Measurements from ENCODE around the gene JMJD7. TPM values are rescaled to one million over a fixed set of nuclear protein-coding genes. Genes with fewer than 3 reads are reported as not detected.

The JMJD7 gene
- total and polyA plus RNA-seq, 9 of the 15 experiments (the other 6 are each of a cell fraction or from before 2014, with no cell fraction given) = 1.2 to 13.9 (median 6.1) TPM

DNA sequence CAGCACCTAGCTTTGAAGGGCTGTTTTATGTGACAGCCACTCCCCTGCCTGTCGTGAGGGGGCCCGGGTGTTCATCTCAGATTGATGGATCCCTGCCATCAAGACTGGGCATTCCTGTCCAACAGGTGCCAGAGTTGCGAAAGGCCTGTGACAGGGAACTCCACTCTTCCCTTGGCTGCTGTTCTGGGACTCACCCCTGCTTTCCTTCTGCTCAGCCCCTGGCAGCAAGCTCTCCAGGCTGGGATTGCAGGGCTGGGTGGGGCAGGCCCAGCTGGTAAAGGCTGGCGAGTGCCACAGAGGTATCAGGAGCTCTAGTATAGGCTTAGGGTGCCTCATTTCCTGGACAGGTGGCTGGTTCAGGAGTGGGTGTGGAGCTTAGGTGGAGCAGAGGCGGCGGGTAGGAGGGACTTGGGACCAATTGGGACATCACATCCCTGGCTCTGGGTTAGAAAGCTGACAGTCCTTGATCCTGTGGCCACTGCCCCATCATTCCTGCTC is 10.6 kb downstream of the JMJD7 start, which contains the start of gene PLA2G4B:
Gene PLA2G4B (plus strand): TSS at position 448 of the 498 bp plus-strand sequence. CDS start 67 bp downstream, outside the sequence.
- POLR2A ChIA-PET = interaction anchor here (1.1 to 2.1 kb wide), 3 partner anchors 8 to 12 kb away, joined by 3 to 9 read pairs (median 4); no protein-coding TSS in a partner anchor
- BruUV-seq (replicated peaks) = no TSS peak
- in situ Hi-C loops (cut with MboI) = no loop called here

More for the DNA sequence above, 10.6 kb downstream of the JMJD7 start, which contains the start of gene PLA2G4B:
- Histone ChIP-seq H3K4me3 (no peak within 1 kb of the TSS), H3K27ac (ENCODE audit: extremely low read depth, low read depth, low read length) (no peak within 1 kb of the TSS), H3K4me1 (replicated peaks in 1 of 2; ENCODE audit: control insufficient read depth in 2 of 2, insufficient read depth in 2 of 2, low read length in 2 of 2) (peaks cover 0 to 21% of the 10 kb centered on the region in 2 experiments; a peak in 2 of 5 replicates), H2AFZ (ENCODE audit: low read depth, low read length) (no peak within 1 kb of the TSS), H4K20me1 (replicated peaks; ENCODE audit: control insufficient read depth, insufficient read depth, low read length) (peaks cover 8% of the 10 kb centered on the region; the same call in 1 of the 2 replicates), H3K27me3 (ENCODE audit: control insufficient read depth in 2 of 2, insufficient read depth in 2 of 2, low read length in 2 of 2) (no peaks in the 10 kb centered on the region), H3K79me2 (ENCODE audit: control insufficient read depth, insufficient read depth, low read length) (no peaks in the 10 kb centered on the region), H3K9me1 (ENCODE audit: control insufficient read depth, insufficient read depth, low read length) (no peaks in the 10 kb centered on the region), H3K9me3 (replicated peaks; ENCODE audit: control insufficient read depth, insufficient read depth, low read depth, low read length) (no peaks in the 10 kb centered on the region), H3K4me2 (ENCODE audit: insufficient read depth, low read length) (no peak within 1 kb of the TSS), H3K36me3 (ENCODE audit: control insufficient read depth, insufficient read depth, low read length) (no peaks in the 10 kb centered on the region), H3K9ac (ENCODE audit: insufficient read depth in 1 of 2, low read depth in 2 of 2, low read length in 2 of 2) (peak within 1 kb of the TSS in 1 of 2 experiments; percentile 71; a peak in 1 of 4 replicates)
- DNase-seq (ENCODE audit: extremely low read depth in 1 of 4, low spot score in 3 of 4) (no peak), FAIRE-seq (no peak), ATAC-seq (no peak)
- 65% methylated on average over 6 of the region's 6 CpGs for WGBS (ENCODE audit: insufficient coverage, low coverage, missing lambda C conversion rate)
- intact Hi-C loops (cut with micrococcal nuclease) = no loop called here
- TF ChIP-seq CEBPB (tag; IDR thresholded peaks at IDR 0.05) (no peak), ZNF561 (CRISPR knock-in tag; conservative IDR thresholded peaks at IDR 0.05) (no peak), ZNF146 (CRISPR knock-in tag; IDR thresholded peaks at IDR 0.05; ENCODE audit: unreplicated experiment) (no peak), NELFE (IDR thresholded peaks at IDR 0.05; ENCODE audit: insufficient read depth, insufficient read length) (no peak), SIN3A (IDR thresholded peaks at IDR 0.05; ENCODE audit: borderline replicate concordance in 2 of 2, control insufficient read depth in 1 of 2, low read depth in 2 of 2, low read length in 2 of 2) (no peak), XRCC3 (IDR thresholded peaks at IDR 0.05) (no peak), KLF16 (IDR thresholded peaks at IDR 0.05) (no peak)
- TF ChIP-seq, protein P1, sequence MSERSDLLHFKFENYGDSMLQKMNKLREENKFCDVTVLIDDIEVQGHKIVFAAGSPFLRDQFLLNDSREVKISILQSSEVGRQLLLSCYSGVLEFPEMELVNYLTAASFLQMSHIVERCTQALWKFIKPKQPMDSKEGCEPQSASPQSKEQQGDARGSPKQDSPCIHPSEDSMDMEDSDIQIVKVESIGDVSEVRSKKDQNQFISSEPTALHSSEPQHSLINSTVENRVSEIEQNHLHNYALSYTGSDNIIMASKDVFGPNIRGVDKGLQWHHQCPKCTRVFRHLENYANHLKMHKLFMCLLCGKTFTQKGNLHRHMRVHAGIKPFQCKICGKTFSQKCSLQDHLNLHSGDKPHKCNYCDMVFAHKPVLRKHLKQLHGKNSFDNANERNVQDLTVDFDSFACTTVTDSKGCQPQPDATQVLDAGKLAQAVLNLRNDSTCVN (CRISPR knock-in tag; IDR thresholded peaks at IDR 0.05) = no peak
- TF ChIP-seq, protein P2, sequence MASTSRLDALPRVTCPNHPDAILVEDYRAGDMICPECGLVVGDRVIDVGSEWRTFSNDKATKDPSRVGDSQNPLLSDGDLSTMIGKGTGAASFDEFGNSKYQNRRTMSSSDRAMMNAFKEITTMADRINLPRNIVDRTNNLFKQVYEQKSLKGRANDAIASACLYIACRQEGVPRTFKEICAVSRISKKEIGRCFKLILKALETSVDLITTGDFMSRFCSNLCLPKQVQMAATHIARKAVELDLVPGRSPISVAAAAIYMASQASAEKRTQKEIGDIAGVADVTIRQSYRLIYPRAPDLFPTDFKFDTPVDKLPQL (IDR thresholded peaks at IDR 0.05; ENCODE audit: extremely low read depth, insufficient read length) = no peak
- CTCF ChIA-PET (ENCODE audit: low intra/inter-chr PET ratio) = no interaction called here
